Left renal pelvis (tissue), 4 donors: ENCODE measurements around the gene ZBTB46. TPM values are rescaled to one million over a fixed set of nuclear protein-coding genes. Genes with fewer than 3 reads are reported as not detected.

Experiments
- DNase-seq, 4 donors: peaks; one replicate each; pipeline ENCODE4 v3.0.0-alpha.2; 2013; ENCODE audit warnings: low read depth in 4 of 4, low spot score in 3 of 4
- polyA plus RNA-seq, 4 donors: library from polyadenylated mRNA; unstranded; fragments of 120-200 nt; gene quantifications; one replicate each; pipeline ENCODE4 v1.2.1, GENCODE V29; 2013; ENCODE audit not compliant: insufficient read length in 4 of 4

Gene ZBTB46
- polyA plus RNA-seq, 4 donors: 16.1 to 23.2 (median 18.9) TPM

DNA sequence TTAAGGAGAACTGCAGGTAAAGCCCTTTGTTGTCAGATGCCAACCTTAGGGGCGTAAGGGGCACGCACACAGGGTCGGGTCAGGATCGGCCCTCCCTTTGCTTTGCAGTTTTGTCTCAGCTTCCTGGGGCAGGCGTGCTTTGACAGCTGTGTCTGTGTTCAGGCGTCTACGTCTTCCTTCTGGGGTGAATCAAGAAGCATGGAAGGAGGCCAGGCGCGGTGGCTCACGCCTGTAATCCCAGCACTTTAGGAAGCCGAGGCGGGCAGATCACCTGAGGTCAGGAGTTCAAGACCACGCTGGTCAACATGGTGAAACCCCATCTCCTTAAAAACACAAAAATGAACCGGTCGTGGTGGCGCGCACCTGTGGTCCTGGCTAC is 121.9 kb downstream of the ZBTB46 start:
- no peak for DNase-seq

DNA sequence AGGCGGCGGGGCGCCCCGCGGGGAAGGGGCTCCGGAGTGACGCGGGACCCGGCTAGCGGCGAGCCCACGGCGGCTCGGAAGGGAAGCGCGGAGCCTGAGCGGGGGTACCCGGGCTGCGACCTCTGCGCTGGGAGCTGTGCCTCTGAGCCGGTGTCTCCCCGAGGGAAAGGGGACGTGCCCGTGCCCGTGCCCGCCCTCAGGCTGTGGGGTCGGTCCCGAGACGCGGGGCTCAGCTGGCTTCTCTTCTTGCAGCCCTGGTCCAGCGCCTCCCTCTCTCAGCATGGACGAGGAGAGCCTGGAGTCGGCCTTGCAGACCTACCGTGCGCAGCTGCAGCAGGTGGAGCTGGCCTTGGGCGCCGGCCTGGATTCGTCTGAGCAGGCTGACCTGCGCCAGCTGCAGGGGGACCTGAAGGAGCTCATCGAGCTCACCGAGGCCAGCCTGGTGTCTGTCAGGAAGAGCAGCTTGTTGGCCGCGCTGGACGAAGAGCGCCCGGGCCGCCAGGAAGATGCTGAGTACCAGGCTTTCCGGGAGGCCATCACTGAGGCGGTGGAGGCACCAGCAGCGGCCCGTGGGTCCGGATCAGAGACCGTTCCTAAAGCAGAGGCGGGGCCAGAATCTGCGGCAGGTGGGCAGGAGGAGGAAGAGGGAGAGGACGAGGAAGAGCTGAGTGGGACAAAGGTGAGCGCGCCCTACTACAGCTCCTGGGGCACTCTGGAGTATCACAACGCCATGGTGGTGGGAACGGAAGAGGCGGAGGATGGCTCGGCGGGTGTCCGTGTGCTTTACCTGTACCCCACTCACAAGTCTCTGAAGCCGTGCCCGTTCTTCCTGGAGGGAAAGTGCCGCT is 122.5 kb downstream of the ZBTB46 start:
- no peak for DNase-seq

- peak; percentile 51 to 73 (median 70) for DNase-seq
Measured at GRCh38 chr20:63707558-63708300, 123.3 kb downstream of the ZBTB46 start, which contains the start of the genes ARFRP1 and ZGPAT. ARFRP1 (minus strand) TSS chr20:63707976; CDS start chr20:63707091, 885 bp downstream. ZGPAT (plus strand) TSS chr20:63708039; CDS start chr20:63708581, 542 bp downstream.

DNA sequence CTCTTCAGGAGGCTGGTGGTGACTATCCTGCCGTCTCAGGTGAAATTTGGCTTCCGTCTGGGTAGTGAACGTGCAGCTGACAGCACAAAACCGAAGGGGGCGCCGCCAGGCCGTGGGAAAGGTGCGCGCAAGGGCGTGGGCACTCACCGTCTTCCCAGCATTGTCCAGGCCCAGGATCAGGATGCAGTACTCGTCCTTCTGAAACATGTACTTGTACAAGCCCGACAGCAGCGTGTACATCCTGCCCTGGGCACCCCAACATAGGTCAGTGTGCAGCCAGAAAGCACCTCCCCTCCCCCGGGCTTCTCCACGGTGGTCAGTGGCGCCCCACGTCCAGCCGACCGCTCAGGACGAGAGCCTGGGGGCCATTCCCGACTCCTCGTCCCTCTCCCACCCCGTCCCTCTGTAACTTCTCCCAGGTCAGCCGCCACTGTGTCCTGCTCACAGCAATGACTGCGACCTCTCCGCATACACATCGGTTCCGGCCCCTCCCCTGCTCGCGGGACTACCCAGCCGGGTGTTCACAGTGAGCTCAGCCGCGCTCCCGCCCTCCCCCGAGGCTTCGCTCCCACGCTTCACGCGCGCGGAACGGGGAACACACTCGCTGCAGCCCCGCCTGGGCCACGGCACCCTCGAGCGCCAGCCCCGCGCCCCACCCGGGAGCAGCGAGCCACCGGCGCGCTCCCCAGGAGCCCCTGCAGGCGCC is 124.1 kb downstream of the ZBTB46 start:
- no peak for DNase-seq

DNA sequence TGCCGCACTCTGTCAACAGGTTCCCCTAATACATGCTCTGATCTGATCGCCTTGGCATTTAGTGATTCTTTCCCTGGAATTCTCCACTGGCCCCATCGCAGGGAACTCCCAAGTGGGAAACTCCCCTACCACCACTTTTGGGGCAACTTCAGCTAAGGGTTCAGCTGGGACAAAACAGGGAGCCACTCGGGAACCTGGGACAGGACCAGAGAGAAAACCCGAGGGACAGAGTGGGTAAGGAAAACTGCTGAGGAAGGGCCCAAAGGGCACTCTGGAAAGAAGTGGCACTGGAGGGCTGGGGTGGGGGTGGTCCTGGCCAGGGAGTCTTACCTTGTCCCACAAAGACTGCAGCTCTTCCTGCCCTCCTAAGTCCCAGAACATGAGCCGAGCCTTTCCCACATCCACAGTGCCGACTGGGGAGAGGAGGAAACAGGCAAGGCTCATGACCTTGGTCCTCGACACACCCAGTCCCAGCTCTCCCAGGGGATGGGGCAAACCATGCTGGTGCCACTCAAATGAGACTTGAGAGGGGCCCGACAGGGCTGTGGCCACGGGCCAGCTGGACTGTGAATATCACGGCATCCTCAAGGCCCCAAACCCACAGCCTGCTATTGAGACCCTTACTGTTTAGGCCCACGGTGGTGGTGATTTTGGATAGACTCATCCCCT is 124.9 kb downstream of the ZBTB46 start:
- DNase-seq: no peak

- DNase-seq: no peak
Measured at GRCh38 chr20:63705232-63706026, 125.6 kb downstream of the ZBTB46 start.

GRCh38 chr20:63704749-63705117 is 126.3 kb downstream of the ZBTB46 start:
- DNase-seq: no peak

DNA sequence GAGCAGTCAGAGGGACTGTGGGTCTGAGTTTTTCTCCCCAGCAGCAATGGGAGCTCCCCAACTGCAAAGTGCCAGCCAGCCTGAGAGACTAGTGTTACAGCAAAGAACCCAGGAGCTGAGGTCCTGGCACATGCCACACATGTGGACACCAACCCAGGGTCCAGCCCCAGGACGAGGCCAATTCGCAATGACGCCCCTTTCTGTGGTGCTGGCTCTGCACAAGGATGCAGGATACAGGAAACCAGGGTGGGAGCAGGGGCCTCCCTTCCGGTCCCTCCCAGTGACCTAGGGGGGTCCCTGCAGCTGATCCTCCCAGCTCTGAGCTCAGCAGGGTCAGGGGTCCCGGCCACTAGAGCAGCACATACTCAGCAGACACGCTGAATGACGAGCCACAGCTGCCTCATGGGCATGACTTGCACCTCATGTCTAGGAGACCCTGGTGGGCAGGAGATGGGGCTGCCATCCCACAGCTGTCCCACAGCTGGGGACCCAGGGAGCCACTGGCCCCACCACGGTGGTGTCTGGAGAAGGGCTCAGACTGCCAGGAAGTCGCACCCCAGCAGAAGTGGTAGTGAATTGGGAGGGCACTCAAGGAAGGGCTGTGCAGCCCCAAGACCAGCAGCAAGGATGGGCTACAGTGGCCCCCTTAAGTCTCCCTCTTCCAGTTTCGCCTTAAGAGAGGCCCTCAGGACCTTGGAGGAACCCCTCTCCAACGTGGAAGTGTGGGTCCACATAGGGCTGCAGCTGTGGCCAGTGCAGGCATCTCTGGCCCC is 126.9 kb downstream of the ZBTB46 start:
- no peak for DNase-seq

GRCh38 chr20:63703471-63703975 is 127.5 kb downstream of the ZBTB46 start:
- no peak for DNase-seq

- DNase-seq: no peak
Measured at GRCh38 chr20:63702751-63703470, 128.2 kb downstream of the ZBTB46 start.

- no peak for DNase-seq
Measured at GRCh38 chr20:63702036-63702665, 128.9 kb downstream of the ZBTB46 start.

- DNase-seq: no peak
Measured at GRCh38 chr20:63701329-63702035, 129.6 kb downstream of the ZBTB46 start.

GRCh38 chr20:63701051-63701328 is 130.1 kb downstream of the ZBTB46 start:
- no peak for DNase-seq

DNA sequence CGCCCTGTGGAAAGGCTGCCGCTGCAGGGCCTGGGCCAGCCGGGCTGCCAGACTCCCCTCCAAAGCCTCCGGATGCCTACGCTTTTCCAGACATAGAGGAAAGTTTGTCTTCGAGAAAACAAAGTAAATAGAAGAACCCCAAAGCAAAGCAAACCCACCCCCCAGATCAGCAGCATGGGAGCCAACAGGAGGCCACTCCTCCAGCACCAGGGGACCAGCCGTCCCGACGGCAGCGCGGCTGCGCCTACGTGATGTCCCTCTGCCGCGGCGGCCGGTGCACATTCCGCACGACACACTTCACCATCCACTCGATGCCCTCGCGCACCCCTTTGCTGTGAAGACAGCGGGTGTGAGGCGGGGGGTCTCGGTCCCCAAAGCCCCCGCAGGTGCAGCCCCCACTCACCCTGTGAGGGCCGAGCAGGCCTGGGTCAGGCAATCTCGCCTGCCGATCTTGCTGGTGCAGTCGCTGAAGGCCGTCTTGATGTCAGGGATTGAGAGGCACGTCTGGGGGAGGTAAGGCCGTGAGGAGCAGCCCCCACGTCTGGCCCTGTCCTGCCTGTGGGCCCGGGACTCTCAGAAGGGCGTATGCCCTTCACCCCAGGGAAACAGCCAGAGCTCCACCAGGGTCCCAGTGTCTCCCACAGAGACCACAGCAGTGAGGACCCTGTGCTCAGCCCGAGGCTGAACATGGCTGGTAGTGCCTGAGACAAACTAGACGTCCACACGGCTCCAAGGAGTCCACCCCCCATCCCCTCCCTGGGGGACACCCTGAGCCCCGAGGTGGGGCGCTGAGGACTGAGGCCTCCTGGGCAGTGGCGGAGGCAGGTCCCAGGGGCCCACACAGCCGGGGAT is 130.6 kb downstream of the ZBTB46 start:
- DNase-seq: no peak

DNA sequence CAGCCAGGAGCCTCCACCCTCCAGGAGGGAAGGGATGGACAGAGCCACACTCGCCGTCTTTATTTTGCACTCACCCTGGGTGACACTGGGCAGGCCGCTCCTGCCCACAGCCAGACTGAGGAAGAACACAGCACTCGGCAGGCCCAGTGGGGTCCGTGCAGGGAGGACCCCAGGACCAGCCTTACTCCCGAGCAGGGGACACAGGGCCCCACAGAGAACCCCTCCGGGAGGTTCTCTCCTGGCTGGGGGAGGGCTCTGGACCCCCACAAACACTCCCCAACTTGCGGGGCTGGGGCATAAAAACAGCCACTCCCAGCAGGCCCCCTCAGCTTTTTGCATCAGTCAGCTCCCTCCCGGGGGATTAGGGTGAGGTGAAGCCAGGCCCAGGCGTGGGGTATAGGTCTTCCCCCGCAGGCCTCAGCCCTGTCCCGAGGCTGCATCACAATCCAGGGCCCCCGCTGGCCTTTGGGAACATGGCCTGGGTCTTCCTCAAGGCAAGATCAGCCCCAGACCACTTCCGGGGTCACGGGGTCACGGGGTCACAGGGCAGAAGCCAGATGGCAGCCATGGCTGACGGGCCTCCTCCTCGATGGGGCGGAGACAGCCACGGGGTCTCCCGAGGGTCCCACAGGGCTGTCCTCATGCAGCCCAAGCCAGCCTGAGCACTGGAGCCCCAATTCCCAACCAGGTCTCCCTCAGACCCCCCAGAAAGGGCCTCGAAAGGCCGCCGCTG is 131.4 kb downstream of the ZBTB46 start:
- no peak for DNase-seq
